ENCODE measurements around the gene CCIN. TPM values are rescaled to one million over a fixed set of nuclear protein-coding genes. Genes with fewer than 3 reads are reported as not detected.
A peak's percentile ranks its signal among the peaks of the same experiment; 100 is the strongest.

The CCIN gene
- total and polyA plus RNA-seq, 7 donors: 0.03 to 0.04 TPM; not detected in 5

- no peaks in the 10 kb centered on the region for H3K9me3 ChIP-seq
- no peak overlapping the region for H3K27ac ChIP-seq
- H3K36me3 ChIP-seq (ENCODE audit: insufficient read depth in 1 of 2, low read depth in 1 of 2): peaks cover 7 to 70% of the 10 kb centered on the region in 2 donors
- ATAC-seq (peak in 2 of 4 donors; percentile 46 to 80), DNase-seq (no peak)
- no peaks in the 10 kb centered on the region for H3K27me3 ChIP-seq (ENCODE audit: insufficient read depth in 3 of 3, low read length in 2 of 3)
- intact Hi-C loops (cut with DNase I): no loop called here
- no peak overlapping the region for H3K4me3 ChIP-seq
- peaks cover 15% of the 10 kb centered on the region for H3K4me1 ChIP-seq
- TF ChIP-seq CTCF (IDR thresholded peaks at IDR 0.05): no peak
- WGBS, 3 donors: 63 to 86% (median 77%) methylated on average over 7 of the region's 7 CpGs
These were observed 49.3 kb downstream of the CCIN start for GRCh38 chr9:36218411-36218901.

Other genes starting within 250 kb of the CCIN start
- gene OR2S2, start 211.2 kb upstream of the CCIN start, total RNA-seq: not detected
- not detected for gene OR2S2, start 211.2 kb upstream of the CCIN start, polyA plus RNA-seq
- 1 to 10 TPM; 2.0 to 8.0 (median 4.6) TPM for gene RECK, start 132.5 kb upstream of the CCIN start, total RNA-seq
- gene RECK, start 132.5 kb upstream of the CCIN start, polyA plus RNA-seq: 1 to 10 TPM; 1.4 to 1.8 (median 1.5) TPM
- gene GLIPR2, start 32.7 kb upstream of the CCIN start, total RNA-seq: 1 to 10 TPM; 3.6 to 6.5 (median 4.9) TPM
- gene GLIPR2, start 32.7 kb upstream of the CCIN start, polyA plus RNA-seq: 1 to 10 TPM; 2.5 to 3.4 (median 3.2) TPM
- gene CLTA, start 21.5 kb downstream of the CCIN start, total RNA-seq: 10 to 100 TPM; 52.1 to 58.3 (median 54.6) TPM
- 100 to 1,000 TPM in 1 of 3 donors, 10 to 100 TPM in 2; 59.2 to 125 (median 75.9) TPM for gene CLTA, start 21.5 kb downstream of the CCIN start, polyA plus RNA-seq
- gene GNE, start 89.1 kb downstream of the CCIN start, total RNA-seq: 10 to 100 TPM in 1 of 4 donors, 1 to 10 TPM in 3; 8.5 to 11.6 (median 9.4) TPM
- 1 to 10 TPM; 3.0 to 9.1 (median 6.1) TPM for gene GNE, start 89.1 kb downstream of the CCIN start, polyA plus RNA-seq
- gene RNF38, start 230.9 kb downstream of the CCIN start, total RNA-seq: 10 to 100 TPM; 16.1 to 36.9 (median 21.9) TPM
- 10 to 100 TPM in 1 of 3 donors, 1 to 10 TPM in 2; 7.6 to 18.7 (median 9.9) TPM for gene RNF38, start 230.9 kb downstream of the CCIN start, polyA plus RNA-seq